KG1 (cell line): ENCODE data around the gene MVP.
"Not testable (repeated sequence)": the region's sequence is repeated elsewhere in the genome, so short reads cannot be mapped to it uniquely, and the experiment has no call there.

ENCODE experiments used
- DNase-seq: peaks from one replicate; lab custom pipeline; 2025; lab: John Stamatoyannopoulos, UW

The MVP gene

GRCh38 chr16:29875206-29875605 is 54.9 kb downstream of the MVP start:
- no peak for DNase-seq

GRCh38 chr16:29876217-29876593 is 55.9 kb downstream of the MVP start:
- no peak for DNase-seq

GRCh38 chr16:29876594-29877249 is 56.5 kb downstream of the MVP start:
- no peak for DNase-seq

GRCh38 chr16:29877266-29877961 is 57.2 kb downstream of the MVP start:
- DNase-seq = no peak

- DNase-seq = no peak
Observed at GRCh38 chr16:29878172-29878571, 57.9 kb downstream of the MVP start.

GRCh38 chr16:29881050-29881449 is 60.8 kb downstream of the MVP start:
- DNase-seq = no peak

- no peak for DNase-seq
Observed at GRCh38 chr16:29883987-29884386, 63.7 kb downstream of the MVP start.

- DNase-seq = not testable (repeated sequence)
Observed at GRCh38 chr16:29889372-29889771, 69.1 kb downstream of the MVP start.

- no peak for DNase-seq
Observed at GRCh38 chr16:29891525-29892457, 71.5 kb downstream of the MVP start.

GRCh38 chr16:29892458-29892813 is 72.2 kb downstream of the MVP start:
- no peak for DNase-seq

GRCh38 chr16:29893553-29893952 is 73.3 kb downstream of the MVP start:
- DNase-seq = no peak

- DNase-seq = no peak
Observed at GRCh38 chr16:29894352-29894751, 74.1 kb downstream of the MVP start.

GRCh38 chr16:29896841-29897240 is 76.6 kb downstream of the MVP start:
- DNase-seq = no peak

GRCh38 chr16:29897333-29897732 is 77.1 kb downstream of the MVP start:
- no peak for DNase-seq
